T47D (cell line): ENCODE results near the gene ARID1B.

Experiments used
- DNase-seq, 2 experiments: peaks; one replicate each; pipeline versions ENCODE4 v3.0.0 to v3.0.0-alpha.2; 2011 to 2012; ENCODE audit warnings: low read depth in 1 of 2, low spot score in 1 of 2
- JUND ChIP-seq: IDR thresholded peaks from 2 replicates; pipeline ENCODE4 v1.6.1; 2012; ENCODE audit warnings: low read depth
- in situ Hi-C: cut with HindIII; loops from 2 replicates; pipeline ENCODE4 v1.10.0; 2016; ENCODE audit warnings: low sequenced_read_pairs, low pct_unique_long_range_greater_than_20kb

ARID1B gene

GRCh38 chr6:156890627-156891314 lies 113.6 kb downstream of the ARID1B start:
- no peak for TF ChIP-seq JUND
- peak in 1 of 2 experiments; percentile 18 for DNase-seq
- in situ Hi-C loops: no loop called here

GRCh38 chr6:156897907-156898531 lies 120.8 kb downstream of the ARID1B start:
- no peak for TF ChIP-seq JUND
- DNase-seq: no peak
- in situ Hi-C loops: no loop called here

GRCh38 chr6:156899071-156899470 lies 121.9 kb downstream of the ARID1B start:
- in situ Hi-C loops: no loop called here
- DNase-seq: no peak
- no peak for TF ChIP-seq JUND

- in situ Hi-C loops: no loop called here
- DNase-seq: no peak
- no peak for TF ChIP-seq JUND
These were observed 122.5 kb downstream of the ARID1B start for GRCh38 chr6:156899532-156900135.

GRCh38 chr6:156900292-156900691 lies 123.1 kb downstream of the ARID1B start:
- in situ Hi-C loops: no loop called here
- TF ChIP-seq JUND: no peak
- DNase-seq: no peak

GRCh38 chr6:156901309-156902019 lies 124.3 kb downstream of the ARID1B start:
- in situ Hi-C loops: no loop called here
- DNase-seq: no peak
- no peak for TF ChIP-seq JUND

- no peak for TF ChIP-seq JUND
- in situ Hi-C loops: no loop called here
- DNase-seq: no peak
These were observed 125.6 kb downstream of the ARID1B start for GRCh38 chr6:156902782-156903181.

- no peak for TF ChIP-seq JUND
- in situ Hi-C loops: no loop called here
- DNase-seq: no peak
These were observed 127.2 kb downstream of the ARID1B start for GRCh38 chr6:156904176-156904967.

- DNase-seq: no peak
- no peak for TF ChIP-seq JUND
- in situ Hi-C loops: no loop called here
These were observed 128.6 kb downstream of the ARID1B start for GRCh38 chr6:156905801-156906200.

- no peak for DNase-seq
- in situ Hi-C loops: no loop called here
- no peak for TF ChIP-seq JUND
These were observed 129.3 kb downstream of the ARID1B start for GRCh38 chr6:156906451-156906850.

GRCh38 chr6:156909212-156910010 lies 132.2 kb downstream of the ARID1B start:
- no peak for TF ChIP-seq JUND
- in situ Hi-C loops: no loop called here
- DNase-seq: no peak

GRCh38 chr6:156910011-156910334 lies 132.8 kb downstream of the ARID1B start:
- DNase-seq: no peak
- TF ChIP-seq JUND: no peak
- in situ Hi-C loops: no loop called here
